Right lobe of liver (tissue), 4 donors: ENCODE data around the gene DNAJB1.

Source experiments
- POLR2A ChIP-seq: fragments of 450-650 bp; IDR thresholded peaks from one replicate; pipeline ENCODE4 v1.6.1; 2017; ENCODE audit warnings: antibody characterized with exemption, mild to moderate bottlenecking
- TF ChIP-seq, protein P1 (sequence below), 4 donors: fragments of 200-600 bp in 3 of 4; fragments of 450-650 bp in 1 of 4; IDR thresholded peaks; one replicate each; pipeline versions ENCODE4 v1.5.1 to v1.8.0; 2016 to 2022; ENCODE audit warnings: antibody characterized with exemption in 4 of 4, mild to moderate bottlenecking in 2 of 4
- donor health status: DM: no; HTN: no; CAD: no.
- donor health status: DM: no; HTN: no; CAD: no.
- donor health status: DM: no; HTN: yes; CAD: no.

DNA sequence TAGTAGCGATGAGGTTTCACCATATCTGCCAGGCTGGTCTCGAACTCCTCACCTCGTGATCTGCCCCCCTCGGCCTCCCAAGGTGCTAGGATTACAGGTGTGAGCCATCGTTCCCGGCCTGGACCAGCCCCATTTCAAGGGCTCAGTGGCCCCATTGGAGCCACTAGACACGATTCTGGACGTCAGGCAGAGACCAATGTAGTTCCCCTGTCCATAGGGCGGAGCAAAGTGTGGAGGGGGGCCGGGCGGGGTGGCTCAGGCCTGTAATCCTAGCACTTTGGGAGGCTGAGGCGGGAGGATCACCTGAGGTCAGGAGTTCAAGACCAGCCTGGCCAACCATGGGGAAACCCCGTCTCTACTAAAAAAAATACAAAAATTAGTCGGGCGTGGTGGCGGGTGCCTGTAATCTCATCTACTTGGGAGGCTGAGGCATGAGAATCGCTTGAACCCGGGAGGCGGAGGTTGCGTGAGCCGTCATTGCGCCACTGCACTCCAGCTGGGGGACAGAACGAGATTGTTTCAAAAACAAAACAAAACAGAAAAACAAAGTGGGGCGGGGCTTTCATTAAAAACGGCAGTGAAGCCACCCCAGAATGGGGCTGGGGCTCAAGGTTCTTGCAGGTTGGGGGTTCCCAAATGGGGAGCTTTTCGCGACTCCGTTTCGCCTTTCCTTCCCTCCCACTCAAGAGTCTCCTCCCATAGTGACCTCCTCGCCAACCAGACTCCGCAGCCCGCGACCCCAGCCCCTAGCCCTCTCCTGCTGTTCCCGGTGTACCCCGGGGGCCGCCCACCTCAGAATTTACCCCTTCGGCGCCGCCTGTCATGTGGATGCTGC, 10.4 kb upstream of the DNAJB1 start:
- TF ChIP-seq, protein P1, sequence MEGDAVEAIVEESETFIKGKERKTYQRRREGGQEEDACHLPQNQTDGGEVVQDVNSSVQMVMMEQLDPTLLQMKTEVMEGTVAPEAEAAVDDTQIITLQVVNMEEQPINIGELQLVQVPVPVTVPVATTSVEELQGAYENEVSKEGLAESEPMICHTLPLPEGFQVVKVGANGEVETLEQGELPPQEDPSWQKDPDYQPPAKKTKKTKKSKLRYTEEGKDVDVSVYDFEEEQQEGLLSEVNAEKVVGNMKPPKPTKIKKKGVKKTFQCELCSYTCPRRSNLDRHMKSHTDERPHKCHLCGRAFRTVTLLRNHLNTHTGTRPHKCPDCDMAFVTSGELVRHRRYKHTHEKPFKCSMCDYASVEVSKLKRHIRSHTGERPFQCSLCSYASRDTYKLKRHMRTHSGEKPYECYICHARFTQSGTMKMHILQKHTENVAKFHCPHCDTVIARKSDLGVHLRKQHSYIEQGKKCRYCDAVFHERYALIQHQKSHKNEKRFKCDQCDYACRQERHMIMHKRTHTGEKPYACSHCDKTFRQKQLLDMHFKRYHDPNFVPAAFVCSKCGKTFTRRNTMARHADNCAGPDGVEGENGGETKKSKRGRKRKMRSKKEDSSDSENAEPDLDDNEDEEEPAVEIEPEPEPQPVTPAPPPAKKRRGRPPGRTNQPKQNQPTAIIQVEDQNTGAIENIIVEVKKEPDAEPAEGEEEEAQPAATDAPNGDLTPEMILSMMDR (IDR thresholded peaks at IDR 0.05), result no peak
- TF ChIP-seq POLR2A, result no peak
